Activated CD8-positive, alpha-beta T cell treated with anti-CD3 and anti-CD28 coated beads, Interleukin-2, amount 10 ng/mL, durations not matched to agents 7 days and 5 days (primary cell): ENCODE data around the gene ZNF521. TPM values are rescaled to one million over a fixed set of nuclear protein-coding genes. Genes with fewer than 3 reads are reported as not detected.

Source experiments
- ATAC-seq: fragments of 150-1000 bp; cut with Tn5 transposase; one replicate; pipeline ENCODE4 v1.10.0; 2021; ENCODE audit warnings: moderate library complexity
- CTCF ChIA-PET: fragments of 350-600 bp; sonication (Branson Sonifier 250); formaldehyde crosslinking; loops from one replicate; lab custom pipeline; 2021; ENCODE audit warnings: antibody characterized with exemption; lab: Charles Lee
- POLR2A ChIA-PET: fragments of 350-600 bp; sonication (Branson Sonifier 250); formaldehyde crosslinking; loops from one replicate; lab custom pipeline; 2021; ENCODE audit warnings: antibody characterized with exemption; lab: Charles Lee
- DNase-seq: peaks from one replicate; pipeline ENCODE4 v3.0.0-alpha.2; 2020
- H3K27ac Mint-ChIP-seq: one replicate; pipeline ENCODE4 v1.8.0; 2021; ENCODE audit warnings: mild to moderate bottlenecking, mixed read lengths
- H3K27me3 Mint-ChIP-seq: one replicate; pipeline ENCODE4 v1.8.0; 2021; ENCODE audit warnings: low read depth, mixed read lengths
- H3K36me3 Mint-ChIP-seq: one replicate; pipeline ENCODE4 v1.8.0; 2021; ENCODE audit warnings: low read depth, mixed read lengths
- H3K4me1 Mint-ChIP-seq: one replicate; pipeline ENCODE4 v1.8.0; 2021; ENCODE audit warnings: low read depth, mixed read lengths
- H3K4me3 Mint-ChIP-seq: one replicate; pipeline ENCODE4 v1.8.0; 2021; ENCODE audit warnings: mild to moderate bottlenecking, mixed read lengths
- H3K9me3 Mint-ChIP-seq: one replicate; pipeline ENCODE4 v1.8.0; 2022; ENCODE audit warnings: mixed read lengths; ENCODE audit not compliant: insufficient read depth
- total RNA-seq, 2 experiments: library from RNA; stranded (reverse); gene quantifications; one replicate each; pipeline ENCODE4 v1.2.3, GENCODE V29; 2021

ZNF521 gene
- total RNA-seq, 2 experiments from 2014 or later, result not detected

DNA sequence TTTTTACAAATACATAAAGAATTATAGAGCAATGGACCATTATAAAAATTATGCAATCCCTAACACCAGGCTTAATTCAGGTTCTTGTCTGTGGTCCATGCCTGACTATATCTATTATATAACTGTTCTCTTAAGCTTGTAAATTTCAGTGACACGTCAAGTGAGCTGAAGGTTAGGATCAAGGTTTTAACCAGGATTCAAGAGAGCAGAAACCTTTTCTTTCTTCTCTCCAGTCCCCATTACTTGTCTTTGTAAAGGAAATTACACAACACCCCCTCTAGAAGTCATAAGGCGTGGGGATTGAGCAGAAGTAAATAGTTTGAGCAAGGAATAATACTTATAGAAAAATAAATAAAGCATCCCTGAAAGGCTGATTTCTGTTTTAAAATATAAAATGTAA, 122.0 kb downstream of the ZNF521 start:
- CTCF ChIA-PET, result interaction anchor here (0.6 kb wide), 1 partner anchor 77 kb away, joined by 3 read pairs; no protein-coding TSS in a partner anchor
- POLR2A ChIA-PET, result no interaction called here
- no peaks in the 10 kb centered on the region for H3K4me1 Mint-ChIP-seq
- no peak overlapping the region for H3K4me3 Mint-ChIP-seq
- peaks cover 2% of the 10 kb centered on the region for H3K27me3 Mint-ChIP-seq
- DNase-seq (no peak), ATAC-seq (no peak)
- H3K9me3 Mint-ChIP-seq, result no peaks in the 10 kb centered on the region
- H3K36me3 Mint-ChIP-seq, result no peaks in the 10 kb centered on the region
- H3K27ac Mint-ChIP-seq, result no peak overlapping the region

DNA sequence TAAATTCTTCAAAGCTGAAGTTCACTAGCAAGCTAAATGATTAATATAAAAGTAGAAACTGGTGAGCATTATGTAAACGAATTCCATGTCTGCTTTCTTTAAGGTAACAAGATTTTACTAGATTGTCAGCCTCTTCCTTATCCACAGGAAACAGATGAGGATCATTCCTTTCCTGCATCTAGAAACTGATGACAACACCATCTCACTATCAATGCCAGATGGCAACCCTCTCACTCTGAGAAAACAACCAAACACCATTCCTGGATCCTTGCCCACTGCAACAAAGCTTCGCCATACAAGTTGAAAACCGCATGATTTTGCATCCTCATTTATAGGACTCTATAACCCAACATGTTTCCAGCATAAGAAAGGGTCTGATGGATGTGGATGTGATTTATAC, 122.9 kb downstream of the ZNF521 start:
- no peaks in the 10 kb centered on the region for H3K9me3 Mint-ChIP-seq
- ChIA-PET POLR2A (no interaction called here), CTCF (no interaction called here)
- H3K27me3 Mint-ChIP-seq, result peaks cover 2% of the 10 kb centered on the region
- H3K4me3 Mint-ChIP-seq, result no peak overlapping the region
- no peaks in the 10 kb centered on the region for H3K4me1 Mint-ChIP-seq
- ATAC-seq (no peak), DNase-seq (no peak)
- no peak overlapping the region for H3K27ac Mint-ChIP-seq
- H3K36me3 Mint-ChIP-seq, result no peaks in the 10 kb centered on the region

DNA sequence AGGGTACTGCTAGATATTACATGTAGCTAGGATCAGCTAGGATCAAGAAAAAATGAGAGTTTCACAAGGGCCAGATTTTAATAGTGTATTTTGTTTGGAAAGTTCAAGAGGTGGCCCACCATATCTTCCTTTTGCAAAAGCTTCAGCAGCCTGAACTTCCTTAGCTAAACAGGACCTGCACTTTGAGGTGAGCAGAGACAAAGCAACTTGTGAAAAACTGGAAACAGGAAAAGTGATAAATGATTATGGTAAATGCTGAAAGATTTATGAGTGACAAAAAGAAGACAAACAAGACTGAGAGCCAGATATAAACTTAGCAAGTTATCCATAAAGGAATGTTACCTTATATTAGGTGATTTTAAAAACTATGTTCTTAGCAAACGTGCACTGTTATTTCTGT, 123.6 kb downstream of the ZNF521 start:
- H3K4me3 Mint-ChIP-seq, result no peak overlapping the region
- peaks cover 2% of the 10 kb centered on the region for H3K27me3 Mint-ChIP-seq
- no peaks in the 10 kb centered on the region for H3K4me1 Mint-ChIP-seq
- ChIA-PET POLR2A (no interaction called here), CTCF (no interaction called here)
- H3K27ac Mint-ChIP-seq, result no peak overlapping the region
- no peak for ATAC-seq
- H3K36me3 Mint-ChIP-seq, result no peaks in the 10 kb centered on the region
- no peak for DNase-seq
- H3K9me3 Mint-ChIP-seq, result no peaks in the 10 kb centered on the region

DNA sequence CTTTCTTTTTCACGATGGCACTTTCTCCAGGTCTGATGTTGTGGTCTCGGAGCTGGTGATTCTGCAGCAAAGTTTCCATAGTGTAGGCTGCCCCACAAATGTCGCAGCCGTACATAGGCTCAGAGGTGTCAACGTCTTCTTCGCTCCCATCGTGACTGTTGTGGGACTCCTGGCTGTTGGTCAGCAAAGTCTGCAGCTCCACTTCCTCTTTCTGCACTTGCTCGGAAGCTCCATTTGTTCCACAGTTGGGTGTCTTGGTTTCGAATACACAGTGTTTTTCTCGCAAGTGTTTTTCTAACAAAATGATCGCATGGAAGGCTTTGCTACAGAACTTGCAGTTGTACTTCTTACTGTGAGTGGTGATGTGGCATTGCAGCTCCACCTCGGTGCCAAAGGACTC, 126.8 kb downstream of the ZNF521 start:
- peaks cover 2% of the 10 kb centered on the region for H3K27me3 Mint-ChIP-seq
- ATAC-seq, result no peak
- no peak overlapping the region for H3K4me3 Mint-ChIP-seq
- no peak for DNase-seq
- H3K36me3 Mint-ChIP-seq, result no peaks in the 10 kb centered on the region
- POLR2A ChIA-PET, result no interaction called here
- CTCF ChIA-PET, result no interaction called here
- H3K4me1 Mint-ChIP-seq, result no peaks in the 10 kb centered on the region
- no peaks in the 10 kb centered on the region for H3K9me3 Mint-ChIP-seq
- no peak overlapping the region for H3K27ac Mint-ChIP-seq

DNA sequence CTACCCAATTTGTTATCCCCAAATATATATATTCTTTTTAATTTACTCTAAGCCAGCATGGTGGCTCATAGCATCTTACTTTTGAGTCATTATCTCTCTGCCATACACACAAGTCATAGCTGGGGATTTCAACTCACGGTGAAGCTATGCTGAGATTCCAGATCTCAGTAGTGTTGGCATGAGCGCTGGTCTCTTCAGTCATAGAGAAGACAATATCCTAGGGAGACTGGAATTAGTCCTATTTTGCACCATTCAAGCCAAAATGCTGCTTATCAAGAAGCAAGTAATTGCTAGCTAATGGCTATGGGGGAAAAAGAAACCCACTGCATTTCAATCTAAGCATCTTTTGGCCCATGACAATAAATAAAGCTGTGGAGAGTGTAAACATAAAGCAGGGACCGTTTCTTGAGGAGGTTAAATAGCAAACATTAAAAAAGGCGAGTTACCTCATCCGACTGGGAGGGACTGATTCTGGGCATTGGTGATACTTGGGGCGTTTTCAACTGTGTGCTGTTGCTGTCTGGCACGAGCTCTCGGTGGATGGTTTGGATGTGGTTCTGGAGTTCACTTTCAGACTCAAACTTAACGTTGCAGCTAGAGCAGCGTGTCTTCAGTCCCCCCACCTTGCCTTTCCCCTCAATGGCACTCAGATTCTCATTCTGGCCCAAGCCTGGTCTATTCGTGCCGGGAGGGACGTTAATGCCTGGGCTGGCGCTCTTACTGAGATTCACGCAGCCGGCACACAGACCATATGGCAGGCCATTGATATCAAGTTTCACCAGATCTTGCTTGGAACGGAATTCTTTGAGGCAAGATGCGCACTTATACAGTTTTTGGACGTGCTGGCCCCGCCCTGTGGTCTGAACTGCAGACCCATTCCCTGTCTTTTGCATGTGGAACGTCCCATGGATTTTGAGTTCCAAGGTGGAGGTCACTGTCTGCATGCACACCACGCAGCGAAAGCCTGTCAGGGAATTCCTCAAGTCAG, 127.8 kb downstream of the ZNF521 start:
- H3K9me3 Mint-ChIP-seq, result no peaks in the 10 kb centered on the region
- H3K27ac Mint-ChIP-seq, result no peak overlapping the region
- CTCF ChIA-PET, result no interaction called here
- no peak overlapping the region for H3K4me3 Mint-ChIP-seq
- H3K4me1 Mint-ChIP-seq, result no peaks in the 10 kb centered on the region
- no peak for DNase-seq
- no peaks in the 10 kb centered on the region for H3K36me3 Mint-ChIP-seq
- peaks cover 2% of the 10 kb centered on the region for H3K27me3 Mint-ChIP-seq
- POLR2A ChIA-PET, result no interaction called here
- no peak for ATAC-seq

DNA sequence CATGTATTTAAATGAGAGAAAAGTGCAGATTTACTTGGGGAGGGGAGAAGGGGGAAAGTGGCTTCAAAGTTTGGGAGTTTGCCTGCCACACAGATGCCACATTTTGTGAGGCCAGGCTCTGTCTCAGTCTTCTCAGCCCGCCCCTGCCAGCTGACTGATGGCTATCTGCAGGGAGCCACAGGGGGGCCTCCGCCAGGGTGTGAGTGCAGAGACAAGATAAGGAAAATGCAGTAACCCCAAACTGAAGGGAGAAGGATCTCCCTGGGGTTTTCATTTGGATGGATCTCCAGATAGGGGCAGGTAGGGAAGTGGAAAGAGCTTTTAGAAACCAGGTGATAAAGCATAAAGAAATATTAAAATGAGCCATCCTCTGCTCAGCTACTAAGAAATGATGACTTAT, 128.8 kb downstream of the ZNF521 start:
- ATAC-seq (no peak), DNase-seq (no peak)
- ChIA-PET POLR2A (no interaction called here), CTCF (no interaction called here)
- no peaks in the 10 kb centered on the region for H3K27me3 Mint-ChIP-seq
- no peaks in the 10 kb centered on the region for H3K36me3 Mint-ChIP-seq
- no peaks in the 10 kb centered on the region for H3K9me3 Mint-ChIP-seq
- no peak overlapping the region for H3K27ac Mint-ChIP-seq
- no peak overlapping the region for H3K4me3 Mint-ChIP-seq
- no peaks in the 10 kb centered on the region for H3K4me1 Mint-ChIP-seq

DNA sequence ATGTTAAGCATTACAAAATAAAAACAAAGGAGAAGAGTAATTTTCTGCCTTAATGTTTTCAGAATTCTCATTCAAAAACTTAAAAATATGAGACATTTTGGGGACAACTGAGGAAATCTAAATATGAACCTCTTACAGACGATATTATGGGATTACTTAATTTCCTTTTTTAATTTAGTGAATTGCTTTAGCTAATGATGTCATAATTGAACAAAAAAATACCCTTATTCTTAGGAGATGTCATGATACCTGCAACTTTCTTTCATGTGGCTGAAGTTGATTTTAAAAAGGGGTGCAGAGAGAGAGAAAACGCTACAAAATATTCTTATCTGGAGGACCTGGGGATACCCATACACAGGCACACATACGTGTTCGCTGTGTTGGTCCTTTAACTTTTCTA, 129.3 kb downstream of the ZNF521 start:
- Mint-ChIP-seq H3K9me3 (no peaks in the 10 kb centered on the region), H3K27ac (no peak overlapping the region), H3K4me3 (no peak overlapping the region), H3K27me3 (no peaks in the 10 kb centered on the region), H3K36me3 (no peaks in the 10 kb centered on the region), H3K4me1 (no peaks in the 10 kb centered on the region)
- ChIA-PET CTCF (no interaction called here), POLR2A (no interaction called here)
- no peak for ATAC-seq
- DNase-seq, result no peak

DNA sequence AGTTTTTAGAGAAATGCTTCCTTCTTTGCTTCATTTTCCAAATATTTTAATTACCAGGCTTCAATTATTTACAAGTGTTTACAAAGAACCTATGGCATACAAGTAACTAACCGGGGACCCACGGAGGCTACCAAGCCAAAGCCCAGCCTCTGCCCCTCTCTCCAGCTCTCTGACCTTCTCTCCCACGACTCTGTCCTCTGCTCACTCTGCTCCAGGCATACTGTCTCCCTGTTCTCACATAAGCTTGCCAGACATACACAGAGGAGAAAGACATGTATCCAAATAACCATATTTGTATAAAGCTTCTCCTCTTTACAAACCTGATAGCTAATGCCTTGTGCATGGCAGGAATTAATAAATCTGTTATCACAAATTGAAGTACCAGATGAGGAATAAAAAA, 141.3 kb downstream of the ZNF521 start:
- Mint-ChIP-seq H3K36me3 (no peaks in the 10 kb centered on the region), H3K4me3 (no peak overlapping the region), H3K4me1 (no peaks in the 10 kb centered on the region), H3K27me3 (no peaks in the 10 kb centered on the region), H3K9me3 (no peaks in the 10 kb centered on the region), H3K27ac (no peak overlapping the region)
- ChIA-PET CTCF (no interaction called here), POLR2A (no interaction called here)
- ATAC-seq (no peak), DNase-seq (no peak)

DNA sequence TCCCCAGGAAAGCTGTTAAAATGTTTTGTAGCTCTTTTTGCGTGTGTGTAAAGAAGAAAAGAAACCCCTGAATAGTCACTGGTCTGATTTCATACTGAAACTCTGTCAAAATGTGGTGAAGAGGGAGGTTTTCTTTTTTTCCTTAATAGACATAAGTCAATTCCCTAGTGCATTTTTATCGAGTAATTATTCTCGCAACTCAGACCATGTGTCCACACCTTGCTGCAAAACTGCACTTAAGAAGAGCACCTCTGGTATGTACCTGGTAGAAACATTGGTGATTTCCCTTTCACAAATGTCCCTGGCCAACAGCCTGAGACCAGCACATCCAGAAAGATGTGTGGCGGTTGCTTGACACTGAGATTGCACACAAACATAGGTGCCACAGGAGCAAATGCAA, 159.9 kb downstream of the ZNF521 start:
- Mint-ChIP-seq H3K27me3 (no peaks in the 10 kb centered on the region), H3K4me1 (no peaks in the 10 kb centered on the region), H3K9me3 (no peaks in the 10 kb centered on the region), H3K4me3 (no peak overlapping the region), H3K27ac (no peak overlapping the region), H3K36me3 (no peaks in the 10 kb centered on the region)
- ATAC-seq (no peak), DNase-seq (no peak)
- ChIA-PET CTCF (no interaction called here), POLR2A (no interaction called here)

DNA sequence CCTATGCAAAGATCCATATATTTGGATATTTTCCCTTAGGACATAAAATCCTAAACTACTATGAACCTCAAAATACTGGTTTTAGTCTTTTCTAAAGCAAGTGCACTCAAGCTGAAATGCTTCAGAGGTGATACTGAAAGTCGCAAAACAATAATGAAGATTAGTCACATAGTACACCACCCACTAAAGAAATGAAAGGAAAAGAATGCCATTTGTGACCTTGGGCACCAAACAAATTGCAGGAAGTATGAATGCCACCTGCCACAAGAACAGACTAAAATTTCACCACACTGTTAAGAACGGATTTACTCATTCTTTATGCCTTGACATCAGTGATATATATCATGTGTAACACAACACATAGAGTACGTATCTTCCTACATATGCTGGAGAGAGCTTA, 161.5 kb downstream of the ZNF521 start:
- ATAC-seq (no peak), DNase-seq (no peak)
- Mint-ChIP-seq H3K27me3 (no peaks in the 10 kb centered on the region), H3K4me3 (no peak overlapping the region), H3K36me3 (no peaks in the 10 kb centered on the region), H3K9me3 (no peaks in the 10 kb centered on the region), H3K27ac (no peak overlapping the region), H3K4me1 (no peaks in the 10 kb centered on the region)
- ChIA-PET POLR2A (no interaction called here), CTCF (no interaction called here)

DNA sequence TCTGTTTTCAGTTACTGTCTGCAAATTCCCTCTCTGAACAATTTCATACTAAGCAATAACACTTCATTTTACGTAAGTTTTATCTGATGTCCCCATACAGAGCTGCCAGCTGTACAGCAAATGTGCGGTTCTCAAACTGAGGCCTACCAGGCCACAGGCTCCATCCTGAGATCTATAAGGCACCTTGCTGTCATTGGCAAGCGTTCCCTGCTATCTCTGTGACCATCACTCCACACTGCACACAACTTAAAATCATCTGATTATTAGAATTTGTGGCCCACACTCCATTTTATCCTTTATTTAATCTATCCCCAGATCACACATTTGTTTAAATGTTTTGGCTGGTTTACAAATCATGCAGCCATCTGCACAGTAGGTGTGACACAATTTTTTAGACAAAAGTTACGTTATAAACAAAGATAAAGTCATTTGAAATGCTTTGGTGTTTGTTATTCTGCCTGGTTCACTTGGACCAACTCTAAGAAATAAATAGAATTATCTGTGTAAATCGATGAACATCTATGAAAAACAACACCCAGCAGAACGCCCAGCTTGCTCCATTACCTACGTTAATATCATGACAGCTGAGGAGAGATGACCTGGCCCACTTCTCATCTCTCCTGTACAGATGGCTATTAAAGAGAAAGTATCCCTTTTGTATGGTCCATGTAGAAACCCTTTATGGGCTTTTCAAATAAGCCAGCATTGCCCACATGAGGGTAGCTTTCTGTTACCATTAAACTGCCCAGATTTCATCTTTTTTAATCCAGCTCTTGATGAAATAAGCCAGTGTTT, 162.4 kb downstream of the ZNF521 start:
- ATAC-seq (no peak), DNase-seq (no peak)
- no peak overlapping the region for H3K27ac Mint-ChIP-seq
- CTCF ChIA-PET, result no interaction called here
- H3K27me3 Mint-ChIP-seq, result no peaks in the 10 kb centered on the region
- no peak overlapping the region for H3K4me3 Mint-ChIP-seq
- POLR2A ChIA-PET, result no interaction called here
- no peaks in the 10 kb centered on the region for H3K9me3 Mint-ChIP-seq
- no peaks in the 10 kb centered on the region for H3K4me1 Mint-ChIP-seq
- no peaks in the 10 kb centered on the region for H3K36me3 Mint-ChIP-seq

DNA sequence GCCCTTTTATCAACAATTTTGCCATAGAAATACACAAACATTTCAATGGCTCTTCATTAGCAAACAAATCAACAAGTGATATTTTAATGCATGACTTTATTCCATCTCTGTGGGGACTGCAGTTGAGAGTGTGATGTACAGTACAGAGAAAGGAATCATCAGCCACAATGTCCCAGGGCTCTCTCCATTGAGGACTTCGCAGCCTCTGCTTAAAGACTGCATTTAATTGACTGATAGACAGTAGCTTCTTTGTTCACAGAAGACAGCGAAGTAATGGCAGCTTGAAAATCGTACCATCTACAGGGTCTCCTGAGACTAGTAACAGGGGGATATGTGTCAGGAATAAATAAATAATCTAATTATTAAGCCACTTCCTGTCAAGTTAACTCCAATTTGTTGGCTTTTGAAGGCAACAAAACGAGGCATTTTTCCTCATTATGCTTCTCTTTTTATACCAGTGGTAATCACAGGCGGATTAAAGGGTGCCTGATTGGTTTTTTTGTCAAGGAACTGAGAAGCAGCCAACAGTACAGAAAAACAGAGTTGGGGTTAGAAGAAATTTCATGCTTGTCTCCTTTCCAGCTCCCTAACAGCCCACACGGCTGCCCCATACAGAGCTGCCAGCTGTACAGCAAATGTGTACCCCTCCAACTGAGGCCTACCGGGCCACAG, 164.3 kb downstream of the ZNF521 start:
- H3K27me3 Mint-ChIP-seq, result no peaks in the 10 kb centered on the region

More for the DNA sequence above, 164.3 kb downstream of the ZNF521 start:
- ChIA-PET CTCF (no interaction called here), POLR2A (no interaction called here)
- DNase-seq (no peak), ATAC-seq (no peak)
- Mint-ChIP-seq H3K9me3 (no peaks in the 10 kb centered on the region), H3K4me3 (no peak overlapping the region), H3K36me3 (no peaks in the 10 kb centered on the region), H3K27ac (no peak overlapping the region), H3K4me1 (no peaks in the 10 kb centered on the region)
